DND-41 (cell line): ENCODE data around the gene SIRT7.

Source experiments
- CTCF ChIP-seq: IDR thresholded peaks from 2 replicates; pipeline ENCODE4 v1.5.1; 2012; ENCODE audit warnings: borderline replicate concordance, low read length, moderate library complexity, mild to moderate bottlenecking; ENCODE audit not compliant: poor library complexity, severe bottlenecking; ENCODE audit errors: extremely low read depth
- EZH2 ChIP-seq: IDR thresholded peaks from 3 replicates; pipeline ENCODE4 v1.6.1; 2012; ENCODE audit warnings: borderline replicate concordance, low read depth, mild to moderate bottlenecking, moderate library complexity, low read length, inconsistent platforms; ENCODE audit not compliant: severe bottlenecking

GRCh38 chr17:81890447-81891302, 27.3 kb downstream of the SIRT7 start:
- TF ChIP-seq EZH2: no peak
- TF ChIP-seq CTCF: no peak
